Endothelial cell of umbilical vein (primary cell): ENCODE results near the gene GNAO1. TPM values are rescaled to one million over a fixed set of nuclear protein-coding genes. Genes with fewer than 3 reads are reported as not detected.

ENCODE experiments used
- BruUV-seq: library from RNA; stranded (reverse); fragments of 400-500 nt; replicated peaks from 2 replicates; lab custom pipeline; 2021; lab: Mats Ljungman, UMichigan
- CTCF ChIA-PET: fragments of 300-600, 350-600 bp; sonication (Branson Sonifier 250); formaldehyde crosslinking; loops from one replicate; lab custom pipeline; 2021; ENCODE audit warnings: antibody characterized with exemption, inconsistent platforms; lab: Charles Lee
- POLR2A ChIA-PET: fragments of 300-600, 350-600 bp; sonication (Branson Sonifier 250); formaldehyde crosslinking; loops from one replicate; lab custom pipeline; 2021; ENCODE audit warnings: antibody characterized with exemption, inconsistent platforms; lab: Charles Lee
- DNase-seq: peaks from one replicate; pipeline ENCODE4 v3.0.0-alpha.2; 2011; ENCODE audit warnings: low read depth, low spot score
- FAIRE-seq: peaks from 2 replicates; lab custom pipeline; 2011; peaks lifted over from hg19 to GRCh38; lab: Jason Lieb, UNC
- H2AFZ ChIP-seq: 2 replicates; pipeline ENCODE4 v1.6.0; 2012; ENCODE audit warnings: low read depth, low read length, control low read depth, inconsistent platforms
- H3K27ac ChIP-seq: 2 replicates; pipeline ENCODE4 v1.5.1; 2011; ENCODE audit warnings: low read depth, mild to moderate bottlenecking, control low read depth, low read length, moderate library complexity; ENCODE audit not compliant: insufficient read depth
- H3K27me3 ChIP-seq, 2 experiments: 2 replicates each; pipeline versions ENCODE4 v1.6.0 to v1.6.1; 2011; ENCODE audit warnings: low read length in 2 of 2, mixed read lengths in 1 of 2; ENCODE audit not compliant: control insufficient read depth in 2 of 2, insufficient read depth in 2 of 2
- H3K36me3 ChIP-seq, 2 experiments: 2 replicates in 1 of 2; 3 replicates in 1 of 2; pipeline ENCODE4 v1.5.1; 2011; ENCODE audit warnings: low read length in 2 of 2, mild to moderate bottlenecking in 1 of 2, moderate library complexity in 1 of 2; ENCODE audit not compliant: control insufficient read depth in 2 of 2, insufficient read depth in 2 of 2; ENCODE audit errors: extremely low read depth in 1 of 2
- H3K4me1 ChIP-seq: 3 replicates; pipeline ENCODE4 v1.5.1; 2011; ENCODE audit warnings: mild to moderate bottlenecking, low read length; ENCODE audit not compliant: control insufficient read depth, insufficient read depth; ENCODE audit errors: extremely low read depth
- H3K4me2 ChIP-seq: 2 replicates; pipeline ENCODE4 v1.6.1; 2011; ENCODE audit warnings: low read length, control low read depth, mixed read lengths; ENCODE audit not compliant: insufficient read depth
- H3K4me3 ChIP-seq, 3 experiments: fragments of 200-600 bp in 1 of 3; sonication (generic), shearing (Covaris generic) in 1 of 3; replicated peaks in 1 of 3; 2 replicates each; pipeline ENCODE4 v1.5.1; 2011 to 2016; ENCODE audit warnings: control low read depth in 3 of 3, low read length in 3 of 3, mild to moderate bottlenecking in 2 of 3, inconsistent platforms in 1 of 3, low read depth in 1 of 3, moderate library complexity in 1 of 3; ENCODE audit not compliant: insufficient read depth in 1 of 3
- H3K79me2 ChIP-seq: 2 replicates; pipeline ENCODE4 v1.6.0; 2012; ENCODE audit warnings: low read length, inconsistent platforms; ENCODE audit not compliant: control insufficient read depth, insufficient read depth
- H3K9ac ChIP-seq: replicated peaks from 2 replicates; pipeline ENCODE3; 2011; ENCODE audit warnings: low read length, control low read depth; ENCODE audit not compliant: insufficient read depth; ENCODE audit errors: extremely low read depth
- H3K9me1 ChIP-seq: replicated peaks from 3 replicates; pipeline ENCODE4 v1.6.0; 2011; ENCODE audit warnings: mild to moderate bottlenecking, low read length; ENCODE audit not compliant: control insufficient read depth, insufficient read depth; ENCODE audit errors: extremely low read depth
- H3K9me3 ChIP-seq: replicated peaks from 2 replicates; pipeline ENCODE4 v1.5.1; 2012; ENCODE audit warnings: low read length, inconsistent platforms; ENCODE audit not compliant: control insufficient read depth, insufficient read depth
- H4K20me1 ChIP-seq: replicated peaks from 2 replicates; pipeline ENCODE3; 2011; ENCODE audit warnings: mild to moderate bottlenecking, low read length; ENCODE audit not compliant: control insufficient read depth, insufficient read depth; ENCODE audit errors: extremely low read depth
- CTCF ChIP-seq, 2 donors: IDR thresholded peaks; 1 replicate in 1 of 2; 2 replicates in 1 of 2; pipeline ENCODE4 v1.5.1; 2011; ENCODE audit warnings: low read length in 2 of 2, mild to moderate bottlenecking in 2 of 2, moderate library complexity in 2 of 2, control low read depth in 1 of 2, inconsistent platforms in 1 of 2, low read depth in 1 of 2; ENCODE audit not compliant: insufficient read depth in 1 of 2; ENCODE audit errors: extremely low read depth in 1 of 2
- EZH2 ChIP-seq: IDR thresholded peaks from 2 replicates; pipeline ENCODE4 v1.6.1; 2012; ENCODE audit warnings: borderline replicate concordance, low read depth, mild to moderate bottlenecking, moderate library complexity, low read length, inconsistent platforms; ENCODE audit not compliant: severe bottlenecking
- FOS ChIP-seq: IDR thresholded peaks from 2 replicates; pipeline ENCODE4 v1.6.1; 2011; ENCODE audit warnings: mild to moderate bottlenecking, low read length, moderate library complexity, borderline replicate concordance; ENCODE audit not compliant: insufficient read depth
- GATA2 ChIP-seq: IDR thresholded peaks from 2 replicates; pipeline ENCODE4 v1.7.0; 2011; ENCODE audit warnings: low read depth, mild to moderate bottlenecking, moderate library complexity, mixed read lengths, low read length; ENCODE audit not compliant: insufficient read length, insufficient read depth
- JUN ChIP-seq: IDR thresholded peaks from 2 replicates; pipeline ENCODE4 v1.6.1; 2011; ENCODE audit warnings: borderline replicate concordance, low read depth; ENCODE audit not compliant: insufficient read length, insufficient read depth
- MYC ChIP-seq: IDR thresholded peaks from one replicate; pipeline ENCODE4 v1.6.1; 2011; ENCODE audit warnings: mild to moderate bottlenecking, low read depth, low read length
- POLR2A ChIP-seq: IDR thresholded peaks from 2 replicates; pipeline ENCODE4 v1.6.1; 2012; ENCODE audit warnings: low read depth, mild to moderate bottlenecking, control low read depth, low read length
- POLR2AphosphoS5 ChIP-seq: IDR thresholded peaks from 2 replicates; pipeline ENCODE4 v1.6.1; 2012; ENCODE audit warnings: low read depth, mild to moderate bottlenecking, control low read depth, low read length, moderate library complexity; ENCODE audit not compliant: insufficient read depth
- dilution Hi-C: fragments of 300-500 bp; cut with MboI; formaldehyde crosslinking; loops from one replicate; pipeline ENCODE4 v1.15.0; 2019; ENCODE audit warnings: low sequenced_read_pairs; ENCODE audit not compliant: extremely low pct_ligation_motif_present
- intact Hi-C: fragments of 100-400 bp; cut with micrococcal nuclease; formaldehyde crosslinking; loops from one replicate; pipeline ENCODE4 v1.10.0; 2022
- polyA plus RNA-seq, 4 experiments: library from polyadenylated mRNA; depleted of rRNA in 3 of 4; stranded (reverse) in 3 of 4; unstranded in 1 of 4; fragments of >200 nt; gene quantifications; 2 replicates each; pipeline versions ENCODE4 v1.2.1 to v1.2.3, GENCODE V29; 2011 to 2012; ENCODE audit warnings: missing spikeins in 1 of 4
- total RNA-seq: library from RNA; stranded (reverse); gene quantifications from 2 replicates; pipeline ENCODE4 v1.2.3, GENCODE V29; 2021
- TF ChIP-seq, protein P1 (sequence below): IDR thresholded peaks from 2 replicates; pipeline ENCODE4 v1.6.1; 2011; ENCODE audit not compliant: insufficient read depth, insufficient read length

The GNAO1 gene
- total and polyA plus RNA-seq, 2 donors (not counting 3 experiments of a cell fraction or from before 2014, with no cell fraction given): not detected

GRCh38 chr16:56265746-56266145 is 74.5 kb downstream of the GNAO1 start:
- no peaks in the 10 kb centered on the region for H3K36me3 ChIP-seq
- H3K9me1 ChIP-seq: no peaks in the 10 kb centered on the region
- H3K4me1 ChIP-seq: no peaks in the 10 kb centered on the region
- H3K4me2 ChIP-seq: no peak overlapping the region
- intact Hi-C loops: no loop called here
- H2AFZ ChIP-seq: no peak overlapping the region
- H3K27ac ChIP-seq: no peak overlapping the region
- POLR2A ChIA-PET: no interaction called here
- H3K9ac ChIP-seq: no peak overlapping the region
- no peaks in the 10 kb centered on the region for H3K9me3 ChIP-seq
- DNase-seq (no peak), FAIRE-seq (no peak)
- CTCF ChIA-PET: no interaction called here
- no peaks in the 10 kb centered on the region for H3K27me3 ChIP-seq
- H3K4me3 ChIP-seq: no peak overlapping the region
- TF ChIP-seq, protein P1, sequence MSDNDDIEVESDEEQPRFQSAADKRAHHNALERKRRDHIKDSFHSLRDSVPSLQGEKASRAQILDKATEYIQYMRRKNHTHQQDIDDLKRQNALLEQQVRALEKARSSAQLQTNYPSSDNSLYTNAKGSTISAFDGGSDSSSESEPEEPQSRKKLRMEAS: no peak
- no peak for TF ChIP-seq GATA2
- TF ChIP-seq FOS: no peak
- no peak for TF ChIP-seq JUN
- no peak for TF ChIP-seq POLR2AphosphoS5
- no peak for TF ChIP-seq MYC
- no peak for TF ChIP-seq POLR2A
- no peak for TF ChIP-seq EZH2
- no peak for TF ChIP-seq CTCF (IDR thresholded peaks at IDR 0.05; ENCODE audit: extremely low read depth in 1 of 2, insufficient read depth in 1 of 2, low read depth in 1 of 2, low read length in 2 of 2)
- dilution Hi-C loops: no loop called here
- BruUV-seq: no TSS peak
- H4K20me1 ChIP-seq: no peaks in the 10 kb centered on the region
- no peaks in the 10 kb centered on the region for H3K79me2 ChIP-seq
